GM19025 (cell line): ENCODE data around the gene GABRB2.
A peak's percentile ranks its signal among the peaks of the same experiment; 100 is the strongest.
"Not testable (repeated sequence)": the region's sequence is repeated elsewhere in the genome, so short reads cannot be mapped to it uniquely, and the experiment has no call there.

Experiments used
- ATAC-seq: cut with Tn5 transposase; IDR thresholded peaks from one replicate; pipeline ENCODE4 v1.9.1; 2021; ENCODE audit warnings: mild to moderate bottlenecking, low read depth, moderate library complexity; ENCODE audit not compliant: unreplicated experiment

GABRB2 gene

GRCh38 chr5:161305601-161306000 lies 240.9 kb downstream of the GABRB2 start:
- ATAC-seq, result no peak

- ATAC-seq, result no peak
Measured at GRCh38 chr5:161302559-161302958, 244.0 kb downstream of the GABRB2 start.

- ATAC-seq, result no peak
Measured at GRCh38 chr5:161301586-161301985, 244.9 kb downstream of the GABRB2 start.

GRCh38 chr5:161299053-161299452 lies 247.5 kb downstream of the GABRB2 start:
- ATAC-seq, result peak; percentile 78

GRCh38 chr5:161297388-161297787 lies 249.1 kb downstream of the GABRB2 start:
- ATAC-seq, result not testable (repeated sequence)

GRCh38 chr5:161295721-161296250 lies 250.7 kb downstream of the GABRB2 start:
- no peak for ATAC-seq

GRCh38 chr5:161288071-161288470 lies 258.5 kb downstream of the GABRB2 start:
- ATAC-seq, result no peak

GRCh38 chr5:161287436-161287835 lies 259.1 kb downstream of the GABRB2 start:
- no peak for ATAC-seq

- ATAC-seq, result peak; percentile 89
Measured at GRCh38 chr5:161286066-161286655, 260.4 kb downstream of the GABRB2 start.

- no peak for ATAC-seq
Measured at GRCh38 chr5:161284445-161284844, 262.1 kb downstream of the GABRB2 start.

GRCh38 chr5:161283296-161283695 lies 263.2 kb downstream of the GABRB2 start:
- no peak for ATAC-seq

- no peak for ATAC-seq
Measured at GRCh38 chr5:161278739-161279660, 267.5 kb downstream of the GABRB2 start.

- ATAC-seq, result no peak
Measured at GRCh38 chr5:161277011-161277410, 269.5 kb downstream of the GABRB2 start.

- no peak for ATAC-seq
Measured at GRCh38 chr5:161274951-161275350, 271.6 kb downstream of the GABRB2 start.

GRCh38 chr5:161273410-161273809 lies 273.1 kb downstream of the GABRB2 start:
- no peak for ATAC-seq

- no peak for ATAC-seq
Measured at GRCh38 chr5:161271816-161272215, 274.7 kb downstream of the GABRB2 start.

GRCh38 chr5:161269125-161269524 lies 277.4 kb downstream of the GABRB2 start:
- ATAC-seq, result no peak

GRCh38 chr5:161266954-161267353 lies 279.6 kb downstream of the GABRB2 start:
- no peak for ATAC-seq

- ATAC-seq, result no peak
Measured at GRCh38 chr5:161265006-161265405, 281.5 kb downstream of the GABRB2 start.

- ATAC-seq, result no peak
Measured at GRCh38 chr5:161263191-161263590, 283.3 kb downstream of the GABRB2 start.

- ATAC-seq, result peak; percentile 57
Measured at GRCh38 chr5:161261668-161262323, 284.7 kb downstream of the GABRB2 start.
